Neural cell (in vitro differentiated cells): ENCODE measurements around the gene ZNF554.

Experiments used
- CTCF ChIP-seq: fragments of 450-650 bp; IDR thresholded peaks from 2 replicates; pipeline ENCODE4 v1.5.1; 2014; ENCODE audit warnings: antibody characterized with exemption, mild to moderate bottlenecking, moderate library complexity; ENCODE audit not compliant: poor library complexity, severe bottlenecking
- EP300 ChIP-seq: fragments of 450-650 bp; conservative IDR thresholded peaks from 2 replicates; pipeline ENCODE4 v1.6.1; 2014; ENCODE audit warnings: antibody characterized with exemption, mild to moderate bottlenecking, moderate library complexity; ENCODE audit not compliant: poor library complexity, severe bottlenecking
- EZH2 ChIP-seq: fragments of 200-600, 300-800 bp; shearing (Covaris generic), sonication (generic); IDR thresholded peaks from 2 replicates; pipeline ENCODE4 v1.6.1; 2014; ENCODE audit warnings: antibody characterized with exemption, low read length, borderline replicate concordance, mild to moderate bottlenecking; ENCODE audit not compliant: insufficient read depth, poor library complexity, severe bottlenecking
- MXI1 ChIP-seq: fragments of 450-650 bp; conservative IDR thresholded peaks from 2 replicates; pipeline ENCODE4 v1.6.1; 2014; ENCODE audit warnings: antibody characterized with exemption, mild to moderate bottlenecking; ENCODE audit not compliant: poor library complexity, severe bottlenecking
- POLR2AphosphoS5 ChIP-seq: IDR thresholded peaks from 2 replicates; pipeline ENCODE4 v1.6.1; 2012

- TF ChIP-seq CTCF = no peak
- no peak for TF ChIP-seq MXI1
- no peak for TF ChIP-seq EZH2
- no peak for TF ChIP-seq EP300
- TF ChIP-seq POLR2AphosphoS5 = no peak
Observed at GRCh38 chr19:2858864-2859263, 39.2 kb downstream of the ZNF554 start.
